Right lobe of liver (tissue), 4 donors: ENCODE data around the gene FHIT.

ENCODE experiments used
- CTCF ChIP-seq, 4 donors: fragments of 200-600 bp in 3 of 4; fragments of 450-650 bp in 1 of 4; IDR thresholded peaks; one replicate each; pipeline versions ENCODE4 v1.5.1 to v1.8.0; 2016 to 2022; ENCODE audit warnings: antibody characterized with exemption in 4 of 4, mild to moderate bottlenecking in 2 of 4
- POLR2A ChIP-seq: fragments of 450-650 bp; IDR thresholded peaks from one replicate; pipeline ENCODE4 v1.6.1; 2017; ENCODE audit warnings: antibody characterized with exemption, mild to moderate bottlenecking
- donor health status: DM: no; HTN: no; CAD: no.
- donor health status: DM: no; HTN: no; CAD: no.
- donor health status: DM: no; HTN: yes; CAD: no.

GRCh38 chr3:60185161-60185560 is 1066.1 kb downstream of the FHIT start:
- TF ChIP-seq CTCF (IDR thresholded peaks at IDR 0.05), result no peak
- TF ChIP-seq POLR2A, result no peak
